H1 (cell line): ENCODE measurements around the gene SLC26A1. TPM values are rescaled to one million over a fixed set of nuclear protein-coding genes. Genes with fewer than 3 reads are reported as not detected.

Source experiments
- CTCF ChIA-PET: fragments of 300-600 bp; sonication (Branson Sonifier 250); formaldehyde crosslinking; loops from one replicate; lab custom pipeline; 2021; ENCODE audit not compliant: partially characterized antibody; lab: Charles Lee
- POLR2A ChIA-PET: fragments of 300-600 bp; sonication (Branson Sonifier 250); formaldehyde crosslinking; loops from one replicate; lab custom pipeline; 2021; ENCODE audit warnings: inconsistent platforms; ENCODE audit not compliant: partially characterized antibody; lab: Charles Lee
- DNase-seq, 2 experiments: peaks; one replicate each; pipeline versions ENCODE4 v3.0.0 to v3.0.0-alpha.2; 2010 to 2022; ENCODE audit warnings: low spot score in 2 of 2, low read depth in 1 of 2, mixed read lengths in 1 of 2
- FAIRE-seq: peaks from 2 replicates; lab custom pipeline; 2011; peaks lifted over from hg19 to GRCh38; lab: Jason Lieb, UNC
- H2AFZ ChIP-seq: 2 replicates; pipeline ENCODE4 v1.8.1; 2012; ENCODE audit warnings: low read length, inconsistent platforms
- H2AK5ac ChIP-seq: 2 replicates; pipeline ENCODE4 v1.6.1; 2013; ENCODE audit warnings: low read depth, low read length
- H2BK120ac ChIP-seq: replicated peaks from 2 replicates; pipeline ENCODE3; 2013; ENCODE audit warnings: low read depth, low read length, inconsistent platforms
- H2BK12ac ChIP-seq: 2 replicates; pipeline ENCODE4 v1.6.1; 2013; ENCODE audit warnings: low read depth, low read length
- H2BK15ac ChIP-seq: 2 replicates; pipeline ENCODE4 v1.6.1; 2013; ENCODE audit warnings: low read length
- H2BK20ac ChIP-seq: 2 replicates; pipeline ENCODE4 v1.6.1; 2013; ENCODE audit warnings: low read length
- H2BK5ac ChIP-seq: 2 replicates; pipeline ENCODE4 v1.6.1; 2013; ENCODE audit warnings: low read depth, low read length
- H3K14ac ChIP-seq: 2 replicates; pipeline ENCODE4 v1.6.1; 2013; ENCODE audit warnings: inconsistent platforms; ENCODE audit not compliant: insufficient read length
- H3K18ac ChIP-seq: 2 replicates; pipeline ENCODE4 v1.6.1; 2013; ENCODE audit warnings: low read length; ENCODE audit errors: extremely low read depth
- H3K23ac ChIP-seq: 2 replicates; pipeline ENCODE4 v1.6.1; 2013; ENCODE audit warnings: inconsistent platforms; ENCODE audit not compliant: insufficient read length
- H3K23me2 ChIP-seq: 2 replicates; pipeline ENCODE4 v1.6.1; 2013; ENCODE audit warnings: low read depth, low read length
- H3K27ac ChIP-seq: 2 replicates; pipeline ENCODE4 v1.6.1; 2011; ENCODE audit warnings: low read depth, low read length, inconsistent platforms
- H3K27me3 ChIP-seq, 4 experiments: replicated peaks in 1 of 4; 1 replicate in 1 of 4; 2 replicates in 3 of 4; pipeline versions ENCODE4 v1.6.1 to v1.8.1; 2011 to 2013; ENCODE audit warnings: low read length in 3 of 4, mild to moderate bottlenecking in 3 of 4, inconsistent platforms in 2 of 4, mixed read lengths in 2 of 4, moderate library complexity in 1 of 4; ENCODE audit not compliant: control insufficient read depth in 3 of 4, insufficient read depth in 3 of 4; ENCODE audit errors: extremely low read depth in 1 of 4
- H3K36me3 ChIP-seq, 4 experiments: 2 replicates each; pipeline versions ENCODE4 v1.6.1 to v1.8.1; 2011 to 2013; ENCODE audit warnings: mild to moderate bottlenecking in 4 of 4, low read length in 3 of 4, moderate library complexity in 2 of 4, control low read depth in 1 of 4, inconsistent platforms in 1 of 4; ENCODE audit not compliant: insufficient read depth in 4 of 4, control insufficient read depth in 2 of 4
- H3K4ac ChIP-seq: replicated peaks from 2 replicates; pipeline ENCODE3; 2013; ENCODE audit warnings: low read length, low read depth, mixed read lengths, inconsistent platforms; ENCODE audit not compliant: insufficient read length
- H3K4me1 ChIP-seq, 4 experiments: replicated peaks in 1 of 4; 1 replicate in 1 of 4; 2 replicates in 3 of 4; pipeline versions ENCODE4 v1.6.1 to v1.8.1; 2011 to 2013; ENCODE audit warnings: low read length in 3 of 4, inconsistent platforms in 2 of 4, mixed read lengths in 1 of 4; ENCODE audit not compliant: insufficient read depth in 4 of 4, control insufficient read depth in 3 of 4
- H3K4me2 ChIP-seq, 2 experiments: 2 replicates each; pipeline versions ENCODE4 v1.6.1 to v1.8.1; 2011 to 2013; ENCODE audit warnings: low read depth in 2 of 2, low read length in 2 of 2, control low read depth in 1 of 2, inconsistent platforms in 1 of 2, mild to moderate bottlenecking in 1 of 2; ENCODE audit not compliant: insufficient read depth in 1 of 2
- H3K4me3 ChIP-seq, 4 experiments: fragments of 200-600, 300-600 bp in 1 of 4; sonication (generic), shearing (Covaris generic), sonication (Bioruptor Twin) in 1 of 4; 2 replicates each; pipeline versions ENCODE4 v1.5.1 to v1.8.1; 2011 to 2016; ENCODE audit warnings: low read length in 4 of 4, low read depth in 3 of 4, control low read depth in 2 of 4, inconsistent platforms in 2 of 4, mild to moderate bottlenecking in 2 of 4, mixed read lengths in 1 of 4, moderate library complexity in 1 of 4; ENCODE audit not compliant: insufficient read depth in 2 of 4; ENCODE audit errors: extremely low read depth in 1 of 4
- H3K56ac ChIP-seq: replicated peaks from 2 replicates; pipeline ENCODE3; 2013; ENCODE audit warnings: low read depth, mild to moderate bottlenecking, mixed read lengths, low read length, inconsistent platforms; ENCODE audit not compliant: insufficient read length
- H3K79me1 ChIP-seq: 2 replicates; pipeline ENCODE4 v1.6.1; 2013; ENCODE audit warnings: low read depth, low read length, control low read depth
- H3K79me2 ChIP-seq, 2 experiments: 2 replicates each; pipeline versions ENCODE4 v1.6.1 to v1.8.1; 2012 to 2013; ENCODE audit warnings: low read length in 2 of 2, mild to moderate bottlenecking in 2 of 2, inconsistent platforms in 1 of 2; ENCODE audit not compliant: insufficient read depth in 2 of 2, control insufficient read depth in 1 of 2
- H3K9ac ChIP-seq, 4 experiments: replicated peaks in 1 of 4; 1 replicate in 1 of 4; 2 replicates in 3 of 4; pipeline versions ENCODE4 v1.6.1 to v1.8.1; 2011 to 2013; ENCODE audit warnings: low read depth in 3 of 4, low read length in 3 of 4, control low read depth in 2 of 4, mild to moderate bottlenecking in 2 of 4, moderate library complexity in 2 of 4, inconsistent platforms in 1 of 4; ENCODE audit errors: extremely low read depth in 1 of 4
- H3K9me3 ChIP-seq, 2 experiments: 2 replicates each; pipeline versions ENCODE4 v1.6.1 to v1.8.1; 2012 to 2013; ENCODE audit warnings: mild to moderate bottlenecking in 2 of 2, moderate library complexity in 2 of 2, control low read depth in 1 of 2, inconsistent platforms in 1 of 2, low read depth in 1 of 2, low read length in 1 of 2, mixed read lengths in 1 of 2; ENCODE audit not compliant: insufficient read depth in 2 of 2
- H4K20me1 ChIP-seq, 2 experiments: replicated peaks in 1 of 2; 2 replicates each; pipeline versions ENCODE3 to v1.8.1; 2011 to 2013; ENCODE audit warnings: inconsistent platforms in 2 of 2, low read length in 2 of 2, mild to moderate bottlenecking in 1 of 2; ENCODE audit not compliant: insufficient read depth in 2 of 2, control insufficient read depth in 1 of 2
- H4K5ac ChIP-seq: 2 replicates; pipeline ENCODE4 v1.6.1; 2013; ENCODE audit warnings: low read length, low read depth, mixed read lengths, inconsistent platforms; ENCODE audit not compliant: insufficient read length
- H4K8ac ChIP-seq: 2 replicates; pipeline ENCODE4 v1.8.0; 2013; ENCODE audit warnings: mild to moderate bottlenecking, moderate library complexity, low read length, inconsistent platforms; ENCODE audit not compliant: insufficient read depth; ENCODE audit errors: extremely low read depth
- H4K91ac ChIP-seq: replicated peaks from 2 replicates; pipeline ENCODE3; 2013; ENCODE audit warnings: low read length, mixed read lengths, inconsistent platforms; ENCODE audit not compliant: insufficient read length
- CEBPB ChIP-seq: IDR thresholded peaks from 2 replicates; pipeline ENCODE4 v1.6.1; 2012; ENCODE audit warnings: low read depth, low read length
- FOSL1 ChIP-seq: IDR thresholded peaks from 2 replicates; pipeline ENCODE4 v1.6.1; 2011; ENCODE audit warnings: mild to moderate bottlenecking, low read depth, low read length, moderate library complexity; ENCODE audit not compliant: insufficient read depth
- GABPA ChIP-seq: IDR thresholded peaks from 2 replicates; pipeline ENCODE4 v1.6.1; 2011; ENCODE audit warnings: mild to moderate bottlenecking, low read length, moderate library complexity, borderline replicate concordance; ENCODE audit not compliant: insufficient read depth
- JUND ChIP-seq: IDR thresholded peaks from 2 replicates; pipeline ENCODE4 v1.6.1; 2011; ENCODE audit warnings: mild to moderate bottlenecking, improper control_type of control experiment, low read length
- KDM5A ChIP-seq: fragments of 200-600 bp; IDR thresholded peaks from 2 replicates; pipeline ENCODE4 v1.7.1; 2012; ENCODE audit warnings: mild to moderate bottlenecking, low read length, inconsistent platforms, mixed read lengths
- RFX5 ChIP-seq: IDR thresholded peaks from 2 replicates; pipeline ENCODE4 v1.6.1; 2011; ENCODE audit warnings: low read depth, low read length, improper control_type of control experiment, borderline replicate concordance
- SAP30 ChIP-seq: fragments of 300-600 bp; sonication (generic); IDR thresholded peaks from 2 replicates; pipeline ENCODE4 v1.7.1; 2012; ENCODE audit warnings: low read length, moderate library complexity, mild to moderate bottlenecking, inconsistent platforms; ENCODE audit not compliant: insufficient read depth, insufficient replicate concordance
- ZNF274 ChIP-seq: IDR thresholded peaks from 2 replicates; pipeline ENCODE4 v1.7.0; 2012; ENCODE audit warnings: low read length, borderline replicate concordance; ENCODE audit errors: extremely low read depth
- WGBS, 2 experiments: shearing (Covaris generic) in 1 of 2; methylation state at CpG; one replicate each; pipeline versions ENCODE4 v1.1.6 to v1.1.7; 2013 to 2015; ENCODE audit warnings: low lambda C conversion rate in 2 of 2, mixed read lengths in 2 of 2, inconsistent platforms in 1 of 2, low coverage in 1 of 2, missing lambda C conversion rate in 1 of 2; ENCODE audit not compliant: insufficient replicate concordance in 2 of 2, insufficient coverage in 1 of 2, insufficient read length in 1 of 2; ENCODE audit errors: extremely low coverage in 1 of 2, missing lambda C conversion rate in 1 of 2; 5-methylcytosine and 5-hydroxymethylcytosine counted together
- polyA plus RNA-seq, 7 experiments: library from polyadenylated mRNA; depleted of rRNA in 3 of 7; stranded (reverse) in 5 of 7; unstranded in 2 of 7; fragments of >200 nt in 5 of 7; fragments of 200-250 nt in 2 of 7; gene quantifications; 1 replicate in 5 of 7; 2 replicates in 1 of 7; 4 replicates in 1 of 7; pipeline versions ENCODE4 v1.2.1 to v1.2.3, GENCODE V29; 2011 to 2013; ENCODE audit warnings: missing spikeins in 2 of 7, mixed read lengths in 2 of 7
- total RNA-seq: library from RNA; stranded (reverse); fragmentation: NEBNext Ultra II Directional; extraction: Animal tissue kit (Norgen Biotek cat#: 25700); gene quantifications from 2 replicates; pipeline ENCODE4 v1.2.1, GENCODE V29; 2021
- TF ChIP-seq, protein P1 (sequence below), 3 experiments: IDR thresholded peaks; 1 replicate in 2 of 3; 2 replicates in 1 of 3; pipeline versions ENCODE4 v1.5.1 to v1.6.1; 2011; ENCODE audit warnings: low read length in 3 of 3, mild to moderate bottlenecking in 3 of 3, inconsistent platforms in 2 of 3, low read depth in 1 of 3, moderate library complexity in 1 of 3; ENCODE audit not compliant: insufficient read depth in 1 of 3; ENCODE audit errors: control extremely low read depth in 1 of 3

The SLC26A1 gene
- total and polyA plus RNA-seq, 2 of the 8 experiments (the other 6 are each of a cell fraction or from before 2014, with no cell fraction given), result 0.11 TPM; not detected in 1

DNA sequence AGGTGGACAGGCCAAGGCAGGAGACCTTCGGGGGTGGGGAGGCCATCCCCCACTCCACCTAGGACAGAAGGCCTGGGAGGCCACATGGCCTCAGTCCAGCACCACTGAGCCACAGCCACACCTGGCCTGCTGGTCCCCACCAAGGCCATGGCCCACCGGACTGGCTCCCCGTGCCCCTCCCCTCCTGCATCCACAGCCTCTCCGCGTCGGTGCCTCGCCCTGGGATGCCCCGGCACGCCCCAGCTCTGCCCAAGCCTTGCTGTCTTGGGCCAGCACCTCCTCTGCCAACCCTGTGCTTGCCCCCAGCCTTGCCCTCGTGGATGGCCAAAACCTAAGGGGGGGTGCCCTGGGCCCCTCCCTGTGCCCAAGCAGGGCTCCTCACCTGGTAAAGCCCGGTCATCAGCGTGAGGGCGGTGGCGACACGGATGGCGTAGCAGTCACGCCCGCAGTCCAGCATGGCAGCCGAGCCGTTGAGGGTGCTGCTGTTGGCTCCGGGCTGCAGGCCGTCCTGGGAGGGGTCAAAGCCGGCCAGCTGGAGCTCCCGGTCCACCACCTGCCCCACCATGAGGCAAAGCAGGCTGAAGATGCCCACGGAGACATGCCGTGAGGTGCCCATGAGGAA lies 2.3 kb downstream of the SLC26A1 start:
- peaks cover 5% of the 10 kb centered on the region; the same call in 1 of the 2 replicates for H3K23me2 ChIP-seq
- H3K56ac ChIP-seq, result no peak overlapping the region
- H2BK15ac ChIP-seq, result no peak overlapping the region
- no peak overlapping the region for H3K18ac ChIP-seq
- DNase-seq (no peak), FAIRE-seq (no peak)
- no peak overlapping the region for H2AFZ ChIP-seq
- no peaks in the 10 kb centered on the region for H3K9me3 ChIP-seq
- no peak overlapping the region for H4K91ac ChIP-seq
- H2BK20ac ChIP-seq, result no peak overlapping the region
- peaks cover 0 to 18% (median 10%) of the 10 kb centered on the region in 4 experiments; a peak in 6 of 7 replicates for H3K27me3 ChIP-seq
- no peak overlapping the region for H4K5ac ChIP-seq
- ChIA-PET POLR2A (no interaction called here), CTCF (no interaction called here)
- no peak overlapping the region for H3K27ac ChIP-seq
- peaks cover 2 to 9% of the 10 kb centered on the region in 2 experiments for H4K20me1 ChIP-seq
- WGBS, 2 experiments, result 90% methylated on average over 25 of the region's 26 CpGs; no CpG with 5 or more reads in 1 of the 2 experiments
- H3K4me3 ChIP-seq, result no peak overlapping the region
- no peak overlapping the region for H3K9ac ChIP-seq
- H2BK120ac ChIP-seq, result no peak overlapping the region
- no peaks in the 10 kb centered on the region for H3K79me2 ChIP-seq
- H3K36me3 ChIP-seq, result no peaks in the 10 kb centered on the region; a peak in 1 of 8 replicates
- no peak overlapping the region for H2AK5ac ChIP-seq
- H3K4me1 ChIP-seq, result peaks cover 0 to 3% (median 2%) of the 10 kb centered on the region in 4 experiments; a peak in 3 of 7 replicates
- H3K4ac ChIP-seq, result no peak overlapping the region
- H3K14ac ChIP-seq, result no peak overlapping the region
- TF ChIP-seq ZNF274 (no peak), RFX5 (no peak), GABPA (no peak), CEBPB (no peak), FOSL1 (no peak), KDM5A (no peak), JUND (no peak), SAP30 (no peak)
- TF ChIP-seq, protein P1, sequence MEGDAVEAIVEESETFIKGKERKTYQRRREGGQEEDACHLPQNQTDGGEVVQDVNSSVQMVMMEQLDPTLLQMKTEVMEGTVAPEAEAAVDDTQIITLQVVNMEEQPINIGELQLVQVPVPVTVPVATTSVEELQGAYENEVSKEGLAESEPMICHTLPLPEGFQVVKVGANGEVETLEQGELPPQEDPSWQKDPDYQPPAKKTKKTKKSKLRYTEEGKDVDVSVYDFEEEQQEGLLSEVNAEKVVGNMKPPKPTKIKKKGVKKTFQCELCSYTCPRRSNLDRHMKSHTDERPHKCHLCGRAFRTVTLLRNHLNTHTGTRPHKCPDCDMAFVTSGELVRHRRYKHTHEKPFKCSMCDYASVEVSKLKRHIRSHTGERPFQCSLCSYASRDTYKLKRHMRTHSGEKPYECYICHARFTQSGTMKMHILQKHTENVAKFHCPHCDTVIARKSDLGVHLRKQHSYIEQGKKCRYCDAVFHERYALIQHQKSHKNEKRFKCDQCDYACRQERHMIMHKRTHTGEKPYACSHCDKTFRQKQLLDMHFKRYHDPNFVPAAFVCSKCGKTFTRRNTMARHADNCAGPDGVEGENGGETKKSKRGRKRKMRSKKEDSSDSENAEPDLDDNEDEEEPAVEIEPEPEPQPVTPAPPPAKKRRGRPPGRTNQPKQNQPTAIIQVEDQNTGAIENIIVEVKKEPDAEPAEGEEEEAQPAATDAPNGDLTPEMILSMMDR (IDR thresholded peaks at IDR 0.05; ENCODE audit: control extremely low read depth in 1 of 3, insufficient read depth in 1 of 3, low read depth in 1 of 3, low read length in 3 of 3), result no peak
- H2BK5ac ChIP-seq, result no peak overlapping the region
- no peak overlapping the region for H3K4me2 ChIP-seq
- H3K23ac ChIP-seq, result no peak overlapping the region
- no peaks in the 10 kb centered on the region for H3K79me1 ChIP-seq
- H4K8ac ChIP-seq, result no peak overlapping the region
- H2BK12ac ChIP-seq, result no peak overlapping the region
